ENCODE data around the gene RAB24.

Gene RAB24

DNA sequence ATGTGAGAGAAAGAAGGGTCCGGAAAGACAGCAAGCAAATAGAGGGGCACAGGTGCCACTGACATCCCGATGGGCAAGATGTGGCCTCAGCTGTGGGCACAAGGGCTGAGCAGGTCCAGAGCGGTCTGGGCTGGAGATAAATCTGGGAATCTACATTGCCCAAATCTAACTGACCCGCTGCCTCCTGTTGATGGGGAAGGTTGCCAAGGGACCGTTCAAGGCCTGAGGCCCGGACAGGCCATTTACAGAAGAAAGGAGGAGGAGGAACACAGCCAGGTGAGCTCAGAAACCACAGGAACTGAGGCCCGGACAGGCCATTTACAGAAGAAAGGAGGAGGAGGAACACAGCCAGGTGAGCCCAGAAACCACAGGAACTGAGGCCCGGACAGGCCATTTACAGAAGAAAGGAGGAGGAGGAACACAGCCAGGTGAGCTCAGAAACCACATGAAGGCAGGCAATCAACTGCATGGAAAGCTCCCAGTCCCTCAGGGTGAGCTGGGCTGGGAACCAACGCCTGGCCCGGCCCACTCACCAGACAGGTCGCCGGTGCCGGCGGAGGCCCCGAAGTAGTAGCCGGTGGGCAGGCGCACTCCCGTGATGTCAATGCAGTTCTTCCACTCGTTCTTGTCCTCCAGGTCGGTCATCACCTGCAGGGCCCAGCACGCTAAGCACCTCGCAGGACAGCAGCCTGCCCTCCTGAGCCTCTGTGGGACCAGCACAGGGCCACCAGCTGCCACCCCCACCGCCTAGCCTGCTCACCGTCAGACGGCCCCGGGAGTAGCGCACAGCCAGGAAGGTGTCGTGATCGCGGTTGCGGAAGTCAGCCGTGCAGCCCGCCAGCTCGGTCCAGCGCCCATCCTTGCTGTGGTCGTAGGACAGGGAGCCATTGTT lies 33.3 kb upstream of the RAB24 start:
- TF ChIP-seq CTCF (IDR thresholded peaks at IDR 0.05; ENCODE audit: low read depth, low read length): no peak
- H3K4me3 ChIP-seq (ENCODE audit: low read depth, low read length): no peak overlapping the region

DNA sequence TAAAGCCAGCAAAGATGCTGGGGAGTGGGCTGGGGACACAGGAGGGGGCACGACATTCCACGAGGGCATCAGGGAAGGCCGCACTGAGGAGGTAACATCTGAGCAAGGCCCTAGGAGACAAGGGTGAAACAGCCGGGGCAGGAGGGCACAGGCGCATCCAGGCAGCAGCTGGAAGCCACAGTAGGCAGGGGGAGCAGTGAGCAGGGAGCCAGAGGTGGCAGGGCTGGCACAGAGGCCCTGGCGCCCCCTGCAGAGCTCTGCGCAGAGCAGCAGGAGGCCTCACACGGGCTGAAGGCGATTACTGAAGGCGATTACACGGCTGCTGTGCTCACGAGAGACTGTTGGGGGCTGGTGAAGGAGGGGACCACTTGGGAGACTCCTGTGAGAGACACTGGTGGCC lies 32.6 kb upstream of the RAB24 start:
- H3K4me3 ChIP-seq (ENCODE audit: low read depth, low read length): no peak overlapping the region
- TF ChIP-seq CTCF (IDR thresholded peaks at IDR 0.05; ENCODE audit: low read depth, low read length): no peak

- TF ChIP-seq CTCF (IDR thresholded peaks at IDR 0.05; ENCODE audit: low read depth, low read length): no peak
- no peak overlapping the region for H3K4me3 ChIP-seq (ENCODE audit: low read depth, low read length)
These were observed 32.2 kb upstream of the RAB24 start for GRCh38 chr5:177335701-177336065.

DNA sequence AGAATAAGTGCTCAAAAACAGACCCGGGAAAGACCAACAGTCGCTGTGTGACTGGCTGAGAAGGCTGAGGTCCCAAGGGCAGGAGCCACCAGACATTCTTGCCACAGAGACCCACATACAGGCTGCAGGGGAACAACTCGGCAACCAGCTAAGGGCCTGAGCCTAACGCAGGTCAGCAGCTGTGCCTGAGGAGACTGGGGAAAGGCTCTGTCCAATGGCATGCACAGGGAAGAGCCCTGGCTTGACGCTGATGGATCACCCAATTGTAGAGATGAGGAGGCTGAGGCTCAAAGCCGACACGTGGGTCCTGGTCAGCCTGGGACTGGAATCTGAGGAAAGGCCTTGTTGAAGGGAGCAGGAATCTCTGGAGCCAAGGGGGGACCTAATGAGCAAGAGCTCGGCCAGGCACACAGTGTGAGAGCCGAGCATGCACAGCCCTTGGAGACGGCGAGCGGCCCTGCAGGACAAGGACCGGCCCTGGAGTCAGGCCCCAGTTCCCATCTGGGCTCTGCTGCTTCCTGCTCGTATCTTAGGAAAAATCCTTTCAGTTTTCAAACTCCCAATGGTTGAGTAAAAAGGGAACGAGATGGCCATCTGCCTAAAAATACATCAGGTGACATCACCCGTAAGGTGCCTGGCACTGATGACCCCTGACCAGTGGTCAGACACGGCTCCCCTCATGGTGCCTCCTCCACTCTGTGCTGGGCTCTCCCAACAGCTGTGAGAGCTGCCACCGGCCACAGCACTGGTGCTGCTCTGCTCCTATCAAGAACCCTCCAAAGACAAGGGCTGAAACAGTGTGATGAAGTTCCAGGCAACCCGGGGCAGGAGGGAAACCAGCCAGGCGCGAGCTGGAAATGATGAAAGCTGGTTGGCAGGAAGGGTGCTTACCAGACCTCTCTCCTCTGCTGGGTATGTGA lies 31.5 kb upstream of the RAB24 start:
- no peak overlapping the region for H3K4me3 ChIP-seq (ENCODE audit: low read depth, low read length)
- TF ChIP-seq CTCF (IDR thresholded peaks at IDR 0.05; ENCODE audit: low read depth, low read length): no peak

DNA sequence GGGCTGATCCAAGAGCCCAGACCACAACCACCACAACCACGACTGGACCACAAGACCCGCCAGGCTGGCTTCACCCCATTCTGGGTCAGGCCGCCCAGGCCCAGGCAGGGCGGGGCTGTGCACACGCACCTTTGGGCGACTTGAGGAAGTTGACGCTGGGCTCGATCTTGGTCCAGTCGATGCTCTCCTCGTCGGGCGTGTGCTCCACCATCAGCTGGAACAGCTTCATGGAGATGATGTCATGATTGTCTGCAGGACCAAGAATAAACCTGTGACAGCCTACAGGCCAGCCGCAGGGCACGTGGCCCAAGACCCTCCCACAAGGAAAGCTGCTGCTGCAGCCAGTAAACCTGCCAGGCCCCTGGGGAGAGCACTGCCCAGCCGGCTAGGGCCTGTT lies 30.6 kb upstream of the RAB24 start:
- H3K4me3 ChIP-seq (ENCODE audit: low read depth, low read length): no peak overlapping the region
- TF ChIP-seq CTCF (IDR thresholded peaks at IDR 0.05; ENCODE audit: low read depth, low read length): no peak

DNA sequence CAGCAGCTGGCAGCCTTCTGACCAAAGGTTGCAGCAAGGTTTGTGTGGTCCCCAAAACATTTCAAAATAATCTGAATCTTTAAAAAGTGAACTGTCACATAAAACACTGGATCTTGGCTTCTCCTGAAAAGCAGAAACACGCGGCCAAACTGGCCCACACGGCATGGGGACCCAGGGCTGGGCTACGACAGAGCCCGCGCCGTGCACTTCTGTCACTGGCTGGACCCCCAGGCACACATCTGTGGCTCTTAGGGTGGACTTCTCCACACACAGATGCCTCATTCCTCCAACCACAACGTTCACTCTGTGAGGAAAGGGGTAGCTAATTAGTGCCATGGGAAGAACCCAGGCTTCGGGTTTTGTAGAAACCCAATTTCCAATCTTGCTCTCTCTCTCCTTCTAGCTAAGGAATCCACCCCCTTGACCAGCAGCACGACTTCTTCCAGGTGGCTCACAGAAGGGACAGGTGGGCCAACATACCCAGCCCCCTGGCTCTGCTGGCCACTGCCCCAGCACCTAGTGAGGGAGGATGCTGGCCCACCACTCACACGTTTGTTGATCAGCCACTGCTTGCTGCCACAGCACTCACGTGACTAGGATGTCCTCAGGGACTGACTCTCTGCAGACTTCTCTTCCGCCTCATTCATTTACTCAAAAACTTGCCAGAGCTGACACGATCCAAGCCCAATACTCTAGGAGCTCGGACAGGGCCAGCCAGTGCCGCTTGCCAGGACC lies 30.1 kb upstream of the RAB24 start:
- TF ChIP-seq CTCF (IDR thresholded peaks at IDR 0.05; ENCODE audit: low read depth, low read length): no peak
- no peak overlapping the region for H3K4me3 ChIP-seq (ENCODE audit: low read depth, low read length)

All from WI38 (cell line).